Transverse colon (tissue), 4 donors: ENCODE results near the gene STAT5B. TPM values are rescaled to one million over a fixed set of nuclear protein-coding genes. Genes with fewer than 3 reads are reported as not detected.
"Not testable (repeated sequence)": the region's sequence is repeated elsewhere in the genome, so short reads cannot be mapped to it uniquely, and the experiment has no call there.

Experiments
- DNase-seq: peaks from one replicate; pipeline ENCODE4 v3.0.0-alpha.2; 2019
- H3K27ac ChIP-seq, 4 donors: fragments of 200-600 bp; sonication (generic); 2 replicates each; pipeline ENCODE4 v1.5.1; 2016 to 2018; ENCODE audit warnings: inconsistent platforms in 4 of 4
- H3K27me3 ChIP-seq: fragments of 200-600 bp; sonication (generic); 2 replicates; pipeline ENCODE4 v1.5.1; 2017; ENCODE audit warnings: inconsistent platforms
- H3K36me3 ChIP-seq, 4 donors: fragments of 200-600 bp; sonication (generic); 2 replicates each; pipeline ENCODE4 v1.5.1; 2017 to 2019; ENCODE audit warnings: inconsistent platforms in 4 of 4
- H3K4me1 ChIP-seq, 4 donors: fragments of 200-600 bp; sonication (generic); 2 replicates each; pipeline ENCODE4 v1.5.1; 2017 to 2020; ENCODE audit warnings: inconsistent platforms in 4 of 4
- H3K4me3 ChIP-seq, 4 donors: fragments of 200-600 bp; sonication (generic); 1 replicate in 1 of 4; 2 replicates in 3 of 4; pipeline versions ENCODE4 v1.5.1 to v1.6.1; 2017 to 2019; ENCODE audit warnings: inconsistent platforms in 4 of 4
- H3K9me3 ChIP-seq, 2 donors: fragments of 200-600 bp; sonication (generic); 2 replicates each; pipeline ENCODE4 v1.5.1; 2017 to 2019; ENCODE audit warnings: inconsistent platforms in 2 of 2
- EP300 ChIP-seq: sonication (generic); formaldehyde crosslinking; IDR thresholded peaks from one replicate; pipeline ENCODE4 v1.6.1; 2017; ENCODE audit warnings: antibody characterized with exemption, low read depth
- POLR2A ChIP-seq: fragments of 450-650 bp; IDR thresholded peaks from one replicate; pipeline ENCODE4 v1.6.1; 2016; ENCODE audit warnings: antibody characterized with exemption, mild to moderate bottlenecking, moderate library complexity
- POLR2AphosphoS5 ChIP-seq, 3 donors: sonication (generic); formaldehyde crosslinking; IDR thresholded peaks; one replicate each; pipeline ENCODE4 v1.6.1; 2016; ENCODE audit warnings: antibody characterized with exemption in 3 of 3
- WGBS, 2 donors: methylation state at CpG; one replicate each; pipeline ENCODE4 v1.1.5; 2018; ENCODE audit warnings: low coverage in 1 of 2; 5-methylcytosine and 5-hydroxymethylcytosine counted together
- in situ Hi-C, 4 donors: fragments of 200-750 bp; cut with MboI; loops; one replicate each; pipeline versions ENCODE4 v1.15.0 to v1.15.1; 2017; ENCODE audit warnings: low sequenced_read_pairs in 3 of 4, low pct_ligation_motif_present in 1 of 4, low pct_unique_long_range_greater_than_20kb in 1 of 4
- intact Hi-C: fragments of 100-400 bp; cut with DNase I; formaldehyde crosslinking; loops from one replicate; pipeline ENCODE4 v1.15.1; 2023; ENCODE audit warnings: low total_unique reads
- total RNA-seq, 4 donors: library from RNA; depleted of rRNA; stranded (reverse); fragments of >200 nt; gene quantifications; one replicate each; pipeline ENCODE4 v1.1.0, GENCODE V29; 2016
- TF ChIP-seq, protein P1 (sequence below), 5 experiments: fragments of 200-600 bp in 3 of 5; fragments of 450-650 bp in 2 of 5; sonication (generic) in 3 of 5; IDR thresholded peaks; 1 replicate in 2 of 5; 2 replicates in 3 of 5; pipeline ENCODE4 v1.5.1; 2016 to 2017; ENCODE audit warnings: antibody characterized with exemption in 5 of 5, inconsistent platforms in 3 of 5, mild to moderate bottlenecking in 2 of 5, moderate library complexity in 1 of 5

STAT5B gene
- total RNA-seq, 4 donors from 2014 or later: 51.3 to 151 (median 79.1) TPM

GRCh38 chr17:42321555-42321954, 45.4 kb upstream of the STAT5B start:
- Histone ChIP-seq H3K36me3 (peaks cover 0 to 45% (median 22%) of the 10 kb centered on the region in 4 donors), H3K27ac (no peak overlapping the region), H3K9me3 (no peaks in the 10 kb centered on the region), H3K4me1 (peaks cover 0 to 18% (median 2%) of the 10 kb centered on the region in 4 donors), H3K4me3 (no peak overlapping the region), H3K27me3 (no peaks in the 10 kb centered on the region)
- 86 to 93% methylated on average over 3 to 4 of the region's 4 CpGs for WGBS, 2 donors
- TF ChIP-seq POLR2AphosphoS5 (IDR thresholded peaks at IDR 0.05) (no peak), POLR2A (no peak), EP300 (no peak)
- TF ChIP-seq, protein P1, sequence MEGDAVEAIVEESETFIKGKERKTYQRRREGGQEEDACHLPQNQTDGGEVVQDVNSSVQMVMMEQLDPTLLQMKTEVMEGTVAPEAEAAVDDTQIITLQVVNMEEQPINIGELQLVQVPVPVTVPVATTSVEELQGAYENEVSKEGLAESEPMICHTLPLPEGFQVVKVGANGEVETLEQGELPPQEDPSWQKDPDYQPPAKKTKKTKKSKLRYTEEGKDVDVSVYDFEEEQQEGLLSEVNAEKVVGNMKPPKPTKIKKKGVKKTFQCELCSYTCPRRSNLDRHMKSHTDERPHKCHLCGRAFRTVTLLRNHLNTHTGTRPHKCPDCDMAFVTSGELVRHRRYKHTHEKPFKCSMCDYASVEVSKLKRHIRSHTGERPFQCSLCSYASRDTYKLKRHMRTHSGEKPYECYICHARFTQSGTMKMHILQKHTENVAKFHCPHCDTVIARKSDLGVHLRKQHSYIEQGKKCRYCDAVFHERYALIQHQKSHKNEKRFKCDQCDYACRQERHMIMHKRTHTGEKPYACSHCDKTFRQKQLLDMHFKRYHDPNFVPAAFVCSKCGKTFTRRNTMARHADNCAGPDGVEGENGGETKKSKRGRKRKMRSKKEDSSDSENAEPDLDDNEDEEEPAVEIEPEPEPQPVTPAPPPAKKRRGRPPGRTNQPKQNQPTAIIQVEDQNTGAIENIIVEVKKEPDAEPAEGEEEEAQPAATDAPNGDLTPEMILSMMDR (IDR thresholded peaks at IDR 0.05): no peak
- in situ Hi-C loops (loop anchor here (5.0 to 25.0 kb wide), 6 partner anchors 81 to 206 kb away; no protein-coding TSS in a partner anchor), intact Hi-C loops (loop anchor here (5.0 kb wide), 2 partner anchors 86 to 206 kb away; no protein-coding TSS in a partner anchor)
- no peak for DNase-seq

DNA sequence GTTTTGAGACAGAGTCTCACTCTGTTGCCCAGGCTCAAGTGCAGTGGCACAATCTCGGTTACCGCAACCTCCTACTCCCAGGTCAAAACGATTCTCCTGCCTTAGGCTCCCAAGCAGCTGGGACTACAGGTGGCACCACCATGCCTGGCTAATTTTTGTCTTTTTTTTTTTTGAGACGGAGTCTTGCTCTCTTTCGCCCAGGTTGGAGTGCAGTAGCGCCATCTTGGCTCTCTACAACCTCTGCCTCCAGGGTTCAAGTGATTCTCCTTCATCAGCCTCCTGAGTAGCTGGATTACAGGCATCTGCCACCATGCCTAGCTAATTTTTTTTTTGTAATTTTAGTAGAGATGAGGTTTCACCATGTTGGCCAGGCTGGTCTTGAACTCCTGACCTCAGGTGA, 41.8 kb upstream of the STAT5B start:
- Histone ChIP-seq H3K4me1 (peaks cover 0 to 15% (median 2%) of the 10 kb centered on the region in 4 donors), H3K36me3 (peaks cover 0 to 47% (median 22%) of the 10 kb centered on the region in 4 donors)
- H3K27ac ChIP-seq, DNase-seq, H3K27me3 ChIP-seq, H3K4me3 ChIP-seq, intact Hi-C loops, H3K9me3 ChIP-seq: not testable (repeated sequence)
- in situ Hi-C loops: loop anchor here in 1 of 4 donors (25.0 kb wide), 1 partner anchor 194 kb away; no protein-coding TSS in a partner anchor
- 96% methylated on average over 5 to 6 of the region's 6 CpGs for WGBS, 2 donors

DNA sequence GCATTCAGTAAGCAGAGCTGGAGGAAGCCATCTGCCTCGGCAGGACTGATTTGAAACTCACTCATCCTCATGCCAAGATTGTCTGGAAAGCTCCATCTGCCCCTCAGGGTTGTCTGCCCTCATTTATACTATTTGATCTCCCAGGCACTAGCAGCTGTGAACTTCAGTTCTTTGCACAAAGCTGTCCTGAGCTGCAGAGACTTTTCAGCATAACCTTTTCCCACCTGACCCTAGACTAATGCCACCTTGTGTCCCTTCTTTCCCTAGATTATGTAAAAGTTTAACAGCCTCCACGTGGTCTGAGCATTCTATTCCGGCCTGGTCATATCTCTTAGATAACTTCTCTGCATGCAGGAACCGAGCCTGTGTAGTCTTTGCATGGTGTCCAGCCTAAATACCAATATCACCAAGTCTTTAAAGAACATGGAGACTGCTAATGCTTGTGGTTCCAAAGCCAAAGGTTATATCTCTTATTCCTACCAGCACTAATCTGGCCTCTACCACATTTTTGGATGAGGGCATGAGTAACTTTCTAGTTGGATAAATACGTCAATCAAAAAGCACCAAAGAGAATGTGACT, 41.2 kb upstream of the STAT5B start:
- H3K27me3 ChIP-seq: no peaks in the 10 kb centered on the region
- in situ Hi-C loops: loop anchor here in 1 of 4 donors (25.0 kb wide), 1 partner anchor 195 kb away; no protein-coding TSS in a partner anchor
- WGBS, 2 donors: 70 to 79% methylated on average over 4 to 5 of the region's 5 CpGs
- H3K36me3 ChIP-seq: peaks cover 0 to 45% (median 22%) of the 10 kb centered on the region in 4 donors
- H3K4me1 ChIP-seq: peaks cover 0 to 16% (median 7%) of the 10 kb centered on the region in 4 donors
- H3K4me3 ChIP-seq: no peak overlapping the region
- H3K9me3 ChIP-seq: no peaks in the 10 kb centered on the region
- intact Hi-C loops: no loop called here
- TF ChIP-seq POLR2AphosphoS5 (IDR thresholded peaks at IDR 0.05) (no peak), POLR2A (no peak), EP300 (no peak)
- TF ChIP-seq, protein P1 (IDR thresholded peaks at IDR 0.05): no peak
- H3K27ac ChIP-seq: no peak overlapping the region
- no peak for DNase-seq

- WGBS, 2 donors: 87% methylated on average over 4 of the region's 4 CpGs; no CpG with 5 or more reads in 1 of the 2 donors
- Histone ChIP-seq H3K27ac (no peak overlapping the region), H3K9me3 (no peaks in the 10 kb centered on the region), H3K36me3 (peaks cover 0 to 39% (median 19%) of the 10 kb centered on the region in 4 donors), H3K27me3 (no peaks in the 10 kb centered on the region), H3K4me3 (no peak overlapping the region), H3K4me1 (peaks cover 4 to 22% (median 12%) of the 10 kb centered on the region in 4 donors)
- TF ChIP-seq, protein P1 (IDR thresholded peaks at IDR 0.05): no peak
- no peak for TF ChIP-seq POLR2A
- TF ChIP-seq EP300: no peak
- no peak for TF ChIP-seq POLR2AphosphoS5 (IDR thresholded peaks at IDR 0.05)
- in situ Hi-C loops (loop anchor here in 1 of 4 donors (25.0 kb wide), 1 partner anchor 196 kb away; no protein-coding TSS in a partner anchor), intact Hi-C loops (no loop called here)
- no peak for DNase-seq
These were observed 40.6 kb upstream of the STAT5B start for GRCh38 chr17:42316755-42317154.
